Erythroblast (primary cell): ENCODE results near the gene PLAC1.

Source experiments
- GATA1 ChIP-seq: IDR thresholded peaks from 2 replicates; pipeline ENCODE4 v1.6.1; 2011; ENCODE audit warnings: low read depth, mild to moderate bottlenecking, control low read depth, low read length, moderate library complexity
- POLR2A ChIP-seq: IDR thresholded peaks from 2 replicates; pipeline ENCODE4 v1.6.1; 2011; ENCODE audit warnings: mild to moderate bottlenecking, low read length

DNA sequence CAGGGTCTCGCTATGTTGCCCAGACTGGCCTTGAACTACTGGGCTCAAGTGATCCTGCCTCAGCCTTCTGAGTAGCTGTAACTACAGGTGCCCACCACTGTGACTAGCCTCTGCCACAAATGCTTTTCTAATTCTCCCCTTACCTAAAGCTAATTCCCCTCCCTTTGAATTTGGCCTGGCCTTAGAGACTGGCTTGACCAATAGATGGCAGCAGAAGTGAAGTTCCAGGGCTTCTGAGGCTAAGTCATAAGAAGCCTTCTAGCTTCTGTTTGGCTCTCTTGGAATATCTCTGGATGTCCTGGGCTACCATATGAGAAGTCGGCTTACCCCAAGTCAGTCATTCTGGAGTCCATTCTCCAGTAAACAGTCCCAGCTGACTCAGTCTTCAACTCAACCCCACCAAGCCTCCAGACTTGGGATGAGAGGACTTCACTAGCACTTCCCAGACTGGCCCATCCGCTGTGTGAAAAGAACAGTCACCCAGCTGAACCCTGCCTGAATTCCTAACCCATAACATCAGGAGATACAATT lies 137.3 kb downstream of the PLAC1 start:
- TF ChIP-seq POLR2A (no peak), GATA1 (no peak)
